ENCODE measurements around the gene DPEP2.

- TF ChIP-seq EZH2 (IDR thresholded peaks at IDR 0.05; ENCODE audit: borderline replicate concordance, low read depth, low read length, severe bottlenecking): no peak
- TF ChIP-seq, protein P1, sequence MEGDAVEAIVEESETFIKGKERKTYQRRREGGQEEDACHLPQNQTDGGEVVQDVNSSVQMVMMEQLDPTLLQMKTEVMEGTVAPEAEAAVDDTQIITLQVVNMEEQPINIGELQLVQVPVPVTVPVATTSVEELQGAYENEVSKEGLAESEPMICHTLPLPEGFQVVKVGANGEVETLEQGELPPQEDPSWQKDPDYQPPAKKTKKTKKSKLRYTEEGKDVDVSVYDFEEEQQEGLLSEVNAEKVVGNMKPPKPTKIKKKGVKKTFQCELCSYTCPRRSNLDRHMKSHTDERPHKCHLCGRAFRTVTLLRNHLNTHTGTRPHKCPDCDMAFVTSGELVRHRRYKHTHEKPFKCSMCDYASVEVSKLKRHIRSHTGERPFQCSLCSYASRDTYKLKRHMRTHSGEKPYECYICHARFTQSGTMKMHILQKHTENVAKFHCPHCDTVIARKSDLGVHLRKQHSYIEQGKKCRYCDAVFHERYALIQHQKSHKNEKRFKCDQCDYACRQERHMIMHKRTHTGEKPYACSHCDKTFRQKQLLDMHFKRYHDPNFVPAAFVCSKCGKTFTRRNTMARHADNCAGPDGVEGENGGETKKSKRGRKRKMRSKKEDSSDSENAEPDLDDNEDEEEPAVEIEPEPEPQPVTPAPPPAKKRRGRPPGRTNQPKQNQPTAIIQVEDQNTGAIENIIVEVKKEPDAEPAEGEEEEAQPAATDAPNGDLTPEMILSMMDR (IDR thresholded peaks at IDR 0.05; ENCODE audit: borderline replicate concordance, extremely low read depth, low read length, poor library complexity, severe bottlenecking): no peak
Observed at GRCh38 chr16:68009157-68009735, 10.0 kb upstream of the DPEP2 start.

All from DND-41 (cell line).